Keratinocyte (primary cell): ENCODE results near the gene LMOD1. TPM values are rescaled to one million over a fixed set of nuclear protein-coding genes. Genes with fewer than 3 reads are reported as not detected.

Experiments used
- DNase-seq: peaks from one replicate; pipeline ENCODE4 v3.0.0-alpha.2; 2011; ENCODE audit warnings: low read depth, missing footprints, low spot score
- FAIRE-seq: peaks from 2 replicates; lab custom pipeline; 2011; peaks lifted over from hg19 to GRCh38; lab: Jason Lieb, UNC
- H2AFZ ChIP-seq: 2 replicates; pipeline ENCODE4 v1.6.0; 2012; ENCODE audit warnings: low read length, control low read depth, inconsistent platforms; ENCODE audit not compliant: control insufficient read depth
- H3K27ac ChIP-seq: 2 replicates; pipeline ENCODE4 v1.5.1; 2011; ENCODE audit warnings: low read length; ENCODE audit not compliant: control insufficient read depth, insufficient read depth
- H3K27me3 ChIP-seq: 3 replicates; pipeline ENCODE4 v1.6.0; 2011; ENCODE audit warnings: low read length; ENCODE audit not compliant: control insufficient read depth, insufficient read depth; ENCODE audit errors: extremely low read depth
- H3K36me3 ChIP-seq, 2 experiments: 2 replicates in 1 of 2; 3 replicates in 1 of 2; pipeline ENCODE4 v1.5.1; 2011; ENCODE audit warnings: low read length in 2 of 2, mild to moderate bottlenecking in 1 of 2; ENCODE audit not compliant: control insufficient read depth in 2 of 2, insufficient read depth in 2 of 2; ENCODE audit errors: extremely low read depth in 1 of 2
- H3K4me1 ChIP-seq: 3 replicates; pipeline ENCODE4 v1.5.1; 2011; ENCODE audit warnings: low read length; ENCODE audit not compliant: control insufficient read depth, insufficient read depth; ENCODE audit errors: extremely low read depth
- H3K4me2 ChIP-seq: 3 replicates; pipeline ENCODE4 v1.6.0; 2011; ENCODE audit warnings: low read depth, low read length; ENCODE audit not compliant: control insufficient read depth, insufficient read depth; ENCODE audit errors: extremely low read depth
- H3K4me3 ChIP-seq, 3 experiments: fragments of 200-600 bp in 1 of 3; sonication (generic) in 1 of 3; 2 replicates in 2 of 3; 3 replicates in 1 of 3; pipeline ENCODE4 v1.5.1; 2011 to 2016; ENCODE audit warnings: low read length in 3 of 3, mild to moderate bottlenecking in 3 of 3, control low read depth in 2 of 3, inconsistent platforms in 1 of 3, low read depth in 1 of 3, mixed read lengths in 1 of 3, mixed run types in 1 of 3, moderate library complexity in 1 of 3; ENCODE audit not compliant: control insufficient read depth in 2 of 3, insufficient read depth in 2 of 3; ENCODE audit errors: extremely low read depth in 1 of 3
- H3K79me2 ChIP-seq: 2 replicates; pipeline ENCODE4 v1.6.0; 2012; ENCODE audit warnings: low read length; ENCODE audit not compliant: control insufficient read depth, insufficient read depth
- H3K9ac ChIP-seq: 3 replicates; pipeline ENCODE4 v1.6.0; 2011; ENCODE audit warnings: low read length; ENCODE audit not compliant: control insufficient read depth, insufficient read depth; ENCODE audit errors: extremely low read depth
- H3K9me1 ChIP-seq: 3 replicates; pipeline ENCODE4 v1.6.0; 2011; ENCODE audit warnings: low read length; ENCODE audit not compliant: control insufficient read depth, insufficient read depth; ENCODE audit errors: extremely low read depth
- H3K9me3 ChIP-seq: 2 replicates; pipeline ENCODE4 v1.5.1; 2012; ENCODE audit warnings: low read depth, low read length; ENCODE audit not compliant: control insufficient read depth
- H4K20me1 ChIP-seq: 3 replicates; pipeline ENCODE4 v1.6.0; 2011; ENCODE audit warnings: low read length; ENCODE audit not compliant: control insufficient read depth, insufficient read depth; ENCODE audit errors: extremely low read depth
- CTCF ChIP-seq, 3 experiments: IDR thresholded peaks in 1 of 3; conservative IDR thresholded peaks in 1 of 3; optimal IDR thresholded peaks in 1 of 3; 2 replicates in 2 of 3; 3 replicates in 1 of 3; pipeline versions ENCODE3 to v1.5.1; 2011; ENCODE audit warnings: low read length in 3 of 3, mild to moderate bottlenecking in 3 of 3, moderate library complexity in 2 of 3, control low read depth in 1 of 3, inconsistent platforms in 1 of 3; ENCODE audit not compliant: insufficient read depth in 2 of 3; ENCODE audit errors: extremely low read depth in 1 of 3
- EZH2 ChIP-seq: IDR thresholded peaks from one replicate; pipeline ENCODE4 v1.6.1; 2012; ENCODE audit warnings: inconsistent platforms, mild to moderate bottlenecking, low read length, moderate library complexity
- dilution Hi-C: fragments of 300-500 bp; cut with MboI; formaldehyde crosslinking; loops from one replicate; pipeline ENCODE4 v1.7.0; 2020; ENCODE audit warnings: low sequenced_read_pairs; ENCODE audit not compliant: extremely low pct_ligation_motif_present
- polyA plus RNA-seq, 5 experiments: library from polyadenylated mRNA; depleted of rRNA in 3 of 5; stranded (reverse) in 3 of 5; stranded (forward) in 1 of 5; unstranded in 1 of 5; fragments of >200 nt; gene quantifications; 1 replicate in 1 of 5; 2 replicates in 3 of 5; 3 replicates in 1 of 5; pipeline versions ENCODE4 v1.2.1 to v1.2.3, GENCODE V29; 2011 to 2012; ENCODE audit warnings: missing spikeins in 2 of 5, low read depth in 1 of 5, low replicate concordance in 1 of 5

LMOD1 gene
- polyA plus RNA-seq, 1 donor (not counting 4 experiments of a cell fraction or from before 2014, with no cell fraction given), result not detected

- dilution Hi-C loops, result no loop called here
Observed at GRCh38 chr1:201968202-201968925, 22.0 kb upstream of the LMOD1 start.

GRCh38 chr1:201966171-201966570, 19.8 kb upstream of the LMOD1 start:
- dilution Hi-C loops, result no loop called here
- H3K9ac ChIP-seq, result no peak overlapping the region
- FAIRE-seq, result no peak

More at GRCh38 chr1:201968202-201968925, 22.0 kb upstream of the LMOD1 start:
- Histone ChIP-seq H3K9ac (no peak overlapping the region), H3K27ac (no peak overlapping the region), H3K9me1 (no peaks in the 10 kb centered on the region), H2AFZ (no peak overlapping the region), H4K20me1 (no peaks in the 10 kb centered on the region), H3K4me2 (no peak overlapping the region), H3K27me3 (no peaks in the 10 kb centered on the region), H3K4me1 (peaks cover 4% of the 10 kb centered on the region), H3K36me3 (peaks cover 16 to 21% of the 10 kb centered on the region in 2 experiments), H3K4me3 (no peak overlapping the region), H3K79me2 (peaks cover 2% of the 10 kb centered on the region), H3K9me3 (no peaks in the 10 kb centered on the region)
- DNase-seq (no peak), FAIRE-seq (no peak)
- TF ChIP-seq EZH2, result no peak
- TF ChIP-seq CTCF (optimal IDR thresholded peaks at IDR 0.05 in 1 of 3, IDR thresholded peaks at IDR 0.05 in 1 of 3, conservative IDR thresholded peaks at IDR 0.05 in 1 of 3; ENCODE audit: extremely low read depth in 1 of 3, insufficient read depth in 2 of 3, low read length in 3 of 3), result no peak

More at GRCh38 chr1:201966171-201966570, 19.8 kb upstream of the LMOD1 start:
- TF ChIP-seq EZH2 (no peak), CTCF (optimal IDR thresholded peaks at IDR 0.05 in 1 of 3, IDR thresholded peaks at IDR 0.05 in 1 of 3, conservative IDR thresholded peaks at IDR 0.05 in 1 of 3; ENCODE audit: extremely low read depth in 1 of 3, insufficient read depth in 2 of 3, low read length in 3 of 3) (no peak)
- Histone ChIP-seq H3K9me1 (no peaks in the 10 kb centered on the region), H2AFZ (no peak overlapping the region), H3K4me1 (no peaks in the 10 kb centered on the region), H3K27ac (no peak overlapping the region), H3K9me3 (no peaks in the 10 kb centered on the region), H3K79me2 (peaks cover 9% of the 10 kb centered on the region), H3K36me3 (peaks cover 20 to 30% of the 10 kb centered on the region in 2 experiments), H3K27me3 (no peaks in the 10 kb centered on the region), H3K4me3 (no peak overlapping the region), H3K4me2 (no peak overlapping the region), H4K20me1 (peaks cover 6% of the 10 kb centered on the region)
- no peak for DNase-seq
